HG03457 (cell line): ENCODE results near the gene TTC39B.
"Not testable (repeated sequence)": the region's sequence is repeated elsewhere in the genome, so short reads cannot be mapped to it uniquely, and the experiment has no call there.

Experiments
- ATAC-seq: cut with Tn5 transposase; IDR thresholded peaks from one replicate; pipeline ENCODE4 v1.9.1; 2021; ENCODE audit warnings: moderate number of reproducible peaks; ENCODE audit not compliant: unreplicated experiment

Gene TTC39B

DNA sequence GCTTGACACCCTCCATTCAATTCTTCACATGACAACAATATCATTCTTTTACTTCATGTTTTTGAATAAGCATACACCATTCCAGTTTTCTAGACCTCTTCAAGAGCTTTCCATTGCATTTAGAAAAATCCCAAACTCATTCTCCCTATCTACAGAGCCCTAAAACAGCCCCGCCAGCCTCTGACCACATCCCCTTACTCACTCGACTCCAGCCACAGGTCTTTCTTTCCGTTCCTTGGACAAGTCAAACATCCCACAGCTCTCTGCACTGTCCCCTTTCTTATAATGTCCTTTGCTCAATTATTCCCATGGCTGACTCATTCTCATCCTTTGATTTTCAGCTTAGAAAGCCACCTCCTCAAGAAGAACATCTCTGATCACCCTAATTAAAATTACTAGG, 38.2 kb downstream of the TTC39B start:
- no peak for ATAC-seq

GRCh38 chr9:15268317-15268716, 38.7 kb downstream of the TTC39B start:
- no peak for ATAC-seq

DNA sequence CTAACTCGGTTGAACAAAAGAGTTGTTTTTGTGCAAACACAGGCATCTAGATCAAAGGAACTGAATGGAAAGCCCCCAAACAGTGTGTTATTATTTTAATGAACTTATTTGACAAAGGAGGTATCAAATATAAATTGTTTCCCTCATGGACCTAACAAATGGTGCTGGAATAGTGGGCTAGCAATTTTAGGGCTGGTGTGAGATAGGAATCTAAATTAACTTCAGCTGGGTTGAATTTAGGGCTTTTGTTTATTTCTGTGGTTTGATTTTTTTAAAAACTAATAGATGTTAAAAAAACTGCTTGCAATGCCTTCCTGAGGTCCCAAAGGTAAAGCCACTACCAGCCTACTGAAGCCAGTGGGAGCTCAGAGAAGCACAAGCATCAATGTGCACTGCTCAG, 42.1 kb downstream of the TTC39B start:
- no peak for ATAC-seq

GRCh38 chr9:15262581-15262980, 44.4 kb downstream of the TTC39B start:
- ATAC-seq = no peak

DNA sequence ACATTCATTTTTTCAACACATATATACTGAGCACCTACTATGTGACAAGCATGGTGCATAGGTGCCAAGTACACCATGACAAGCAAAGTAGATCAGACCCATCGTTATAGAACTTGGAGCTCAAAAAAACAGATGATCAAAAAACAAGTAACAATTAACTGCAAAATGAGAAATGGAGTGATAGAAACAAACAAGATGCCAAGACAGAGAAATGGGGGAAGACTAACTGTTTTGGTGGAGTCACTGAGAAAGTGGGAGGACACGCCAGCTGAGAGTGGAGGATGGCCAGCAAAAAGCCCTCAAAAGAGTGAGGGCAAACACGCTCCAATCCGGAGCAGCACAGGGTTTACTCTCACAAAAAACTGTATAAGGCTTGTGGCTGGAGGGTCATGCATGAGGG, 50.6 kb downstream of the TTC39B start:
- ATAC-seq = no peak

- ATAC-seq = no peak
Measured at GRCh38 chr9:15253786-15254185, 53.2 kb downstream of the TTC39B start.

DNA sequence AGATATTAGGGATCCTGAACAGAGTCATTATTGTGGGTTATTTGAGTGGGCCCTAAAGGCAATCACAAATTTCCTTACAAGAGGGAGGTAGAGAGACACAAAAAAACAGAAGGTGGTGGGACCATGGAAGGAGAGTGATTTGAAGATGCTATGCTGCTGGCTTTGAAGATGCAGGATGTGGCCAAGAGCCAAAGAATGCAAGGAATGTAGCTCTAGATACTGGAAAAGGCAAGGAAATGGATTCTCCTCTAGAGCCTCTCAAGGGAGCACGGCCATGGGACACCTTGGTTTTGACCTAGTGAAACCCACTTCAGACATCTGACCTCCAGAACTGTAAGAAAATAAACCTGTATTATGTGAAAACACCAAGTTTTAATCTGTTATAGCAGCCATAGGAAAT, 53.8 kb downstream of the TTC39B start:
- no peak for ATAC-seq

- ATAC-seq = no peak
Measured at GRCh38 chr9:15249981-15250380, 57.0 kb downstream of the TTC39B start.

DNA sequence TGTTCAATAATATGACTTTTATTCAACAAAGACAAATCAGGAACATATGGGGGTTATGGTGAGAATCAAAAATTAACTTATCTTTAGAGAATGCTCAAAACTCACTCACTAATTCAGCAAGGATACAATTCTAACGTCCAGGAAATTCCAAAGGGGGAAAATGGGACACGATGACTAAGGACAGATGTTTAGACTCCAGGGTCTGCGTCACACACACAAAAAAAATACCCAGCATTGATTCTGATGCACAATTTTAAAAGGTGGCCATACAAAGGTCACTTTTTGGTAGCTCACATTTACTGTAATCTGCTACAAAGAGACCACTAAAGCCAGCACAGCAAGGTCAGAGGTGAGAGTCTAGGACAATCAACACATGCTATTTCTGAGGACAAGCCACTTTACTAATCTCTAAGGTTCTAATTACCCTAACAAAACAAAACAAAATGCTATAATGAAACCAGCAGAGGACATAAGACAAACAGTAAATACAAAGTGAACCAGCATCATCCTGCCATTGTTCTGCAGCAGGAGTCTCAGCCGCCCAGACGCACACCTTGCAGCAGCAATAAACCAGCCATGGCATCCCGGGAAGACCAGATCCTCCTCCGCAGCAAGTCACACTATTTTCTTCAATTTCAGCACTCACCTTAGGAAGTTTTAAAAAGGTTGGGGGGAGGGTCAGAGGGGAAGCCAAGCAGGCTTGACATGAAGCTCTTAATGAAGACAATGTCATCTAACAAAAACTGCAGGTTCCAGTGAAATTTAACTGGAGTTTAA, 57.8 kb downstream of the TTC39B start:
- ATAC-seq = no peak

- ATAC-seq = no peak
Measured at GRCh38 chr9:15248621-15249020, 58.4 kb downstream of the TTC39B start.

- ATAC-seq = no peak
Measured at GRCh38 chr9:15248081-15248480, 58.9 kb downstream of the TTC39B start.

DNA sequence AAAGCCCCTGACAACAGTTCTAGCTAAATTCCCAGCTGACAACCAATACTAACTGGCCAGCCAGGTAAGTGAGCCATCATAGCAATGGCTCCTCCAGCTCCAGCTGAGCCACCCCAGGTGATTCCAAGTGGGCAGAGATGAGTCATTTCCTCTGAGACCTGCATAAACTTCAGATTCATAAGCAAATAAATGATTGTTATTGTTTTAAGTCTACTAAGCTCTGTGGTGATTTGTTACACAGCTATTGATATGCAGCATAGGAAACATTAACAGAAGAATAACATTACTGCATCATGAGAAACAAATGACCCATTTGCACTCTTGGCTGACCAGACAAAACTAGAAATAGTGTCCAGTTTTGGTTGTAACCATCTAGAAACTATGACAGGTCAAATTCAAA, 60.3 kb downstream of the TTC39B start:
- ATAC-seq = no peak

DNA sequence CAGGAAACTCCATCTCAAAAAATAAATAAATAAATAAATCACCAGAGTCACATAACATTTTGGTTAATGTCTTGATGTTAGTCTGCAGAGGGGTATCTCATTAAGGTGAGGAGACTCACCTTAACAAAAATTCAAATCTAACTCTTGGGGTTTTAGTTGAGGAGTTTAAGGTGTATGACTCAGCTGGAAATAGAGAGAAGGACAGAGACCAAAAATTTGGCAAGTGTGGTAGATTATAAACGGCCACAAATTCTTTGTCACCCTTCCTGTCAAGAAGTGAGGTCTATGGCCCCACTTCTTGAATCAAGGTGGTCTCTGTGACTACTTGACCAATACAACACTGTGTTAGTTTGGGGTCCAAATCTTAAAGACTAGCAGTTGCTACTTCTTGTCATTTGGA, 60.8 kb downstream of the TTC39B start:
- ATAC-seq = no peak

- no peak for ATAC-seq
Measured at GRCh38 chr9:15244001-15244441, 63.0 kb downstream of the TTC39B start.

GRCh38 chr9:15243081-15243480, 63.9 kb downstream of the TTC39B start:
- no peak for ATAC-seq

GRCh38 chr9:15240927-15241326, 66.1 kb downstream of the TTC39B start:
- no peak for ATAC-seq

DNA sequence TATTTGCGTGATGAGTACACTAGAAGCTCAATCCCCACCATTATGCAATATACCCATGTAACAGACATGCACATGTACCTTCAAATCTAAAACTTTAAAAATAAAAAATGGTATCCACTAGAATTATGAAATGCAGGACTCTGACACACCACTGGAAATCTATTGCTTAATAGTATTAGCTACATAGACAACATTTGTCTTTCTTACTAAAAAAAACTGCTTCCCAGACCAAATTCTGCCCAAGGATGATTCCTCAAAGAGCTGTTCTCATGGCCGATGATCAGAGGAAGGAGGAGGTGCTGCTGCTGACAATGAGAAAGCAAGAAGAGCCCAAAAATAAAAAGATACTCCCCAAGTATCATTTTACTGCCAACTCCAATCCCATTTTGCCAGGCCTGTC, 67.2 kb downstream of the TTC39B start:
- no peak for ATAC-seq

DNA sequence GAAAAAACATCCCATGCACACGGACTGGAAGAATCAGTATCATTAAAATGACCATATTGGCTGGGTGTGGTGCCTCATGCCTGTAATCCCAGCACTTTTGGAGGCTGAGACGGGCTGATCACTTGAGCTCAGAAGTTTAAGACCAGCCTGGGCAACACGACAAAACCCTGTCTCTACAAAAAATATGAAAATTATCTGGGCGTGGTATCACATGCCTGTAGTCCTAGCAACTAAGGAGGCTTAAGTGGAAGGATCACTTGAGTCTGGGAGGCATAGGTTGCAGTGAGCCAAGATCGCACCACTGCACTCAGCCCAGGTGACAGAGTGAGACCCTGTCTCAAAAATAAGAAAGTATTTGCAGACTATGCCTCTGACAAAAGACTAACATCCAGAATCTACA, 68.4 kb downstream of the TTC39B start:
- ATAC-seq = no peak

DNA sequence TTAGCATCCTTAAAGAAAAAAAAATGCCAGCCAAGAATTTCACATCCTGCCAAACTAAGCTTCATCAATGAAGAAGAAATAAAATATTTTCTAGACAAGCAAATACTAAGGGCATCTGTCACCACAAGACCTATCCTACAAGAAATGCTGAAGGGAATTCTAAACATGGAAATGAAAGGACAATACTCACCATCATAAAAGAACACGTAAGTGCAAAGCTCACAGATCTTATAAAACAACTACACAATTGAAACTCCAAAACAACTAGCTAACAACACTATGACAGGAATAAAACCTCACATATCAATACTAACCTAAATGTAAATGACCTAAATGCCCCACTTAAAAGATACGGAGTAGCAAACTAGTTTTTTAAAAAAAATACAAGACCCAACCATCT, 71.4 kb downstream of the TTC39B start:
- ATAC-seq = no peak

DNA sequence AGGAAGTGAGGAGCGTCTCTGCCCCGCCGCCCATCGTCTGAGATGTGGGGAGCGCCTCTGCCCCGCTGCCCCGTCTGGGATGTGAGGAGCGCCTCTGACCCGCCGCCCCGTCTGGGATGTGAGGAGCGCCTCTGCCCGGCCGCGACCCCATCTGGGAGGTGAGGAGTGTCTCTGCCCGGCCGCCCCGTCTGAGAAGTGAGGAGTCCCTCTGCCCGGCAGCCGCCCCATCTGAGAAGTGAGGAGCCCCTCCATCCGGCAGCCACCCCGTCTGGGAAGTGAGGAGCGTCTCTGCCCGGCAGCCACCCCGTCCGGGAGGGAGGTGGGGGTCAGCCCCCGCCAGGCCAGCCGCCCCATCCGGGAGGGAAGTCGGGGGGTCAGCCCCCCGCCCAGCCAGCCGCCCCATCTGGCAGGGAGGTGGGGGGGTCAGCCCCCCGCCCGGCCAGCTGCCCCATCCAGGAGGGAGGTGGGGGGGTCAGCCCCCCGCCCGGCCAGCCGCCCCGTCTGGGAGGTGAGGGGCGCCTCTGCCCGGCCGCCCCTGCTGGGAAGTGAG, 73.0 kb downstream of the TTC39B start:
- not testable (repeated sequence) for ATAC-seq

- not testable (repeated sequence) for ATAC-seq
Measured at GRCh38 chr9:15232706-15233280, 74.2 kb downstream of the TTC39B start.
